Ishikawa (cell line): Measurements from ENCODE around the gene HRH2.

Experiments
- CREB1 ChIP-seq: IDR thresholded peaks from 2 replicates; pipeline ENCODE4 v1.6.1; 2012; ENCODE audit warnings: low read depth
- RAD21 ChIP-seq: IDR thresholded peaks from 2 replicates; pipeline ENCODE4 v1.6.1; 2012; ENCODE audit warnings: low read depth
- TAF1 ChIP-seq: IDR thresholded peaks from 2 replicates; pipeline ENCODE4 v1.6.1; 2012; ENCODE audit warnings: low read depth, mild to moderate bottlenecking
- TCF12 ChIP-seq: IDR thresholded peaks from 2 replicates; pipeline ENCODE4 v1.6.1; 2012; ENCODE audit warnings: low read depth
- TF ChIP-seq, protein P1 (sequence below): IDR thresholded peaks from 2 replicates; pipeline ENCODE4 v1.6.1; 2012; ENCODE audit warnings: low read depth, mild to moderate bottlenecking

DNA sequence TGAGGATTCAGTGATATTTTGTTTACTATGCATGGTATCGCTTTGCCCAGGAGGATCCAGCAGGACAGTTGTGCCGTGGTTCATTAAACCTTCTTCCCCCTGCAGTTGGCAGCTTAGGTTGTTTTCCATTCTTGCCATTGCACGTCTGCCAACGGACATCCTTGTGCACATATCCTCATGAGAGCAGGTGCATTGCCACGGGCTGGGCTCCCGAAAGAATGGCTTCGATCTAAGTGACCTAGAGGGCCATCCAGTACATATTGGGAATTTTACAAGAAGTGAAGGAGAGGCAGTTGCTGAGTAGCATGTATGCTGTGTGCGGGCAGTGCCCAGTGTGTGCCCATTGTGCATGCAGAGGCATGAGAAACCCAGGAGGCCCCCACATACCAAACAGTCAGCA lies 22.1 kb downstream of the HRH2 start:
- TF ChIP-seq TAF1 = no peak
- no peak for TF ChIP-seq TCF12
- TF ChIP-seq, protein P1, sequence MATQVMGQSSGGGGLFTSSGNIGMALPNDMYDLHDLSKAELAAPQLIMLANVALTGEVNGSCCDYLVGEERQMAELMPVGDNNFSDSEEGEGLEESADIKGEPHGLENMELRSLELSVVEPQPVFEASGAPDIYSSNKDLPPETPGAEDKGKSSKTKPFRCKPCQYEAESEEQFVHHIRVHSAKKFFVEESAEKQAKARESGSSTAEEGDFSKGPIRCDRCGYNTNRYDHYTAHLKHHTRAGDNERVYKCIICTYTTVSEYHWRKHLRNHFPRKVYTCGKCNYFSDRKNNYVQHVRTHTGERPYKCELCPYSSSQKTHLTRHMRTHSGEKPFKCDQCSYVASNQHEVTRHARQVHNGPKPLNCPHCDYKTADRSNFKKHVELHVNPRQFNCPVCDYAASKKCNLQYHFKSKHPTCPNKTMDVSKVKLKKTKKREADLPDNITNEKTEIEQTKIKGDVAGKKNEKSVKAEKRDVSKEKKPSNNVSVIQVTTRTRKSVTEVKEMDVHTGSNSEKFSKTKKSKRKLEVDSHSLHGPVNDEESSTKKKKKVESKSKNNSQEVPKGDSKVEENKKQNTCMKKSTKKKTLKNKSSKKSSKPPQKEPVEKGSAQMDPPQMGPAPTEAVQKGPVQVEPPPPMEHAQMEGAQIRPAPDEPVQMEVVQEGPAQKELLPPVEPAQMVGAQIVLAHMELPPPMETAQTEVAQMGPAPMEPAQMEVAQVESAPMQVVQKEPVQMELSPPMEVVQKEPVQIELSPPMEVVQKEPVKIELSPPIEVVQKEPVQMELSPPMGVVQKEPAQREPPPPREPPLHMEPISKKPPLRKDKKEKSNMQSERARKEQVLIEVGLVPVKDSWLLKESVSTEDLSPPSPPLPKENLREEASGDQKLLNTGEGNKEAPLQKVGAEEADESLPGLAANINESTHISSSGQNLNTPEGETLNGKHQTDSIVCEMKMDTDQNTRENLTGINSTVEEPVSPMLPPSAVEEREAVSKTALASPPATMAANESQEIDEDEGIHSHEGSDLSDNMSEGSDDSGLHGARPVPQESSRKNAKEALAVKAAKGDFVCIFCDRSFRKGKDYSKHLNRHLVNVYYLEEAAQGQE = no peak
- no peak for TF ChIP-seq CREB1
- TF ChIP-seq RAD21 = no peak
